Ishikawa (cell line): ENCODE results near the gene FOXJ2.

Experiments
- CEBPB ChIP-seq: IDR thresholded peaks from 2 replicates; pipeline ENCODE4 v1.6.1; 2012
- CREB1 ChIP-seq: IDR thresholded peaks from 2 replicates; pipeline ENCODE4 v1.6.1; 2012; ENCODE audit warnings: low read depth
- EGR1 ChIP-seq: IDR thresholded peaks from 2 replicates; pipeline ENCODE4 v1.6.1; 2012
- EP300 ChIP-seq: IDR thresholded peaks from 2 replicates; pipeline ENCODE4 v1.6.1; 2012; ENCODE audit warnings: borderline replicate concordance
- FOXM1 ChIP-seq: IDR thresholded peaks from 2 replicates; pipeline ENCODE4 v1.6.1; 2012; ENCODE audit warnings: low read depth, borderline replicate concordance
- MAX ChIP-seq: IDR thresholded peaks from 2 replicates; pipeline ENCODE4 v1.6.1; 2012
- NFIC ChIP-seq: IDR thresholded peaks from 2 replicates; pipeline ENCODE4 v1.6.1; 2012
- RAD21 ChIP-seq: IDR thresholded peaks from 2 replicates; pipeline ENCODE4 v1.6.1; 2012; ENCODE audit warnings: low read depth
- REST ChIP-seq: IDR thresholded peaks from 2 replicates; pipeline ENCODE4 v1.6.1; 2012; ENCODE audit warnings: low read depth, mild to moderate bottlenecking
- TAF1 ChIP-seq: IDR thresholded peaks from 2 replicates; pipeline ENCODE4 v1.6.1; 2012; ENCODE audit warnings: low read depth, mild to moderate bottlenecking
- TEAD4 ChIP-seq: IDR thresholded peaks from 2 replicates; pipeline ENCODE4 v1.6.1; 2012
- USF1 ChIP-seq: IDR thresholded peaks from 2 replicates; pipeline ENCODE4 v1.6.1; 2012
- YY1 ChIP-seq: IDR thresholded peaks from 2 replicates; pipeline ENCODE4 v1.6.1; 2012; ENCODE audit warnings: low read depth
- ZBTB7A ChIP-seq: IDR thresholded peaks from 2 replicates; pipeline ENCODE4 v1.6.1; 2012; ENCODE audit warnings: low read depth

GRCh38 chr12:8030189-8030588 lies 2.3 kb upstream of the FOXJ2 start:
- TF ChIP-seq EP300 (no peak), CREB1 (no peak), YY1 (no peak), FOXM1 (no peak), REST (no peak), RAD21 (no peak), MAX (no peak), NFIC (no peak), TAF1 (no peak), EGR1 (no peak), ZBTB7A (no peak), TEAD4 (no peak), CEBPB (no peak), USF1 (no peak)
